Immature natural killer cell (primary cell): ENCODE measurements around the gene C3orf20. TPM values are rescaled to one million over a fixed set of nuclear protein-coding genes. Genes with fewer than 3 reads are reported as not detected.

ENCODE experiments used
- DNase-seq, 3 donors: peaks; one replicate each; pipeline ENCODE4 v3.0.0; 2022; ENCODE audit warnings: mixed read lengths in 1 of 3
- H3K27ac Mint-ChIP-seq, 6 donors: one replicate each; pipeline ENCODE4 v1.8.0; 2020; ENCODE audit warnings: mixed read lengths in 6 of 6, mild to moderate bottlenecking in 5 of 6, inconsistent platforms in 4 of 6, moderate library complexity in 3 of 6
- H3K27me3 Mint-ChIP-seq, 3 donors: one replicate each; pipeline ENCODE4 v1.8.0; 2020 to 2021; ENCODE audit warnings: low read depth in 3 of 3, mild to moderate bottlenecking in 3 of 3, mixed read lengths in 3 of 3, moderate library complexity in 3 of 3, inconsistent platforms in 1 of 3
- H3K36me3 Mint-ChIP-seq, 3 donors: one replicate each; pipeline ENCODE4 v1.8.0; 2020; ENCODE audit warnings: mixed read lengths in 3 of 3, inconsistent platforms in 2 of 3, mild to moderate bottlenecking in 2 of 3
- H3K4me1 Mint-ChIP-seq, 2 donors: one replicate each; pipeline ENCODE4 v1.8.0; 2020; ENCODE audit warnings: inconsistent platforms in 2 of 2, mild to moderate bottlenecking in 2 of 2, mixed read lengths in 2 of 2, moderate library complexity in 1 of 2
- H3K4me3 Mint-ChIP-seq, 5 donors: one replicate each; pipeline ENCODE4 v1.8.0; 2020; ENCODE audit warnings: mild to moderate bottlenecking in 5 of 5, mixed read lengths in 5 of 5, inconsistent platforms in 3 of 5, moderate library complexity in 3 of 5
- H3K9me3 Mint-ChIP-seq, 6 donors: one replicate each; pipeline ENCODE4 v1.8.0; 2020; ENCODE audit warnings: mild to moderate bottlenecking in 6 of 6, mixed read lengths in 6 of 6, inconsistent platforms in 4 of 6, moderate library complexity in 3 of 6
- polyA plus RNA-seq, 3 donors: library from polyadenylated mRNA; unstranded; fragments of 300-500 nt; fragmentation: Illumina TruSeq; gene quantifications; one replicate each; pipeline ENCODE4 v1.2.3, GENCODE V29; 2021

C3orf20 gene
- not detected for polyA plus RNA-seq

- H3K4me3 Mint-ChIP-seq, result no peak within 1 kb of the TSS
- H3K27me3 Mint-ChIP-seq, result peaks cover 0 to 2% (median 2%) of the 10 kb centered on the region in 3 donors
- peaks cover 16 to 40% (median 21%) of the 10 kb centered on the region in 3 donors for H3K36me3 Mint-ChIP-seq
- H3K4me1 Mint-ChIP-seq, result no peaks in the 10 kb centered on the region
- H3K9me3 Mint-ChIP-seq, result no peaks in the 10 kb centered on the region
- H3K27ac Mint-ChIP-seq, result peak within 1 kb of the TSS in 3 of 6 donors; percentile 36 to 64 (median 49)
- no peak for DNase-seq
These were observed at the start of gene C3orf20 for GRCh38 chr3:14674841-14675240. Gene C3orf20 (plus strand): TSS chr3:14675141. CDS start chr3:14682714, 7,573 bp downstream.

- no peaks in the 10 kb centered on the region for H3K9me3 Mint-ChIP-seq
- H3K27ac Mint-ChIP-seq, result no peak overlapping the region
- H3K4me1 Mint-ChIP-seq, result no peaks in the 10 kb centered on the region
- no peak overlapping the region for H3K4me3 Mint-ChIP-seq
- no peak for DNase-seq
- no peaks in the 10 kb centered on the region for H3K36me3 Mint-ChIP-seq
- H3K27me3 Mint-ChIP-seq, result peaks cover 0 to 10% (median 5%) of the 10 kb centered on the region in 3 donors
These were observed 49.5 kb upstream of the C3orf20 start for GRCh38 chr3:14625443-14625842.

- no peaks in the 10 kb centered on the region for H3K36me3 Mint-ChIP-seq
- no peak for DNase-seq
- no peaks in the 10 kb centered on the region for H3K4me1 Mint-ChIP-seq
- H3K27ac Mint-ChIP-seq, result no peak overlapping the region
- peaks cover 5 to 16% (median 5%) of the 10 kb centered on the region in 3 donors for H3K27me3 Mint-ChIP-seq
- H3K9me3 Mint-ChIP-seq, result no peaks in the 10 kb centered on the region
- H3K4me3 Mint-ChIP-seq, result no peak overlapping the region
These were observed 47.1 kb upstream of the C3orf20 start for GRCh38 chr3:14627815-14628214.

DNA sequence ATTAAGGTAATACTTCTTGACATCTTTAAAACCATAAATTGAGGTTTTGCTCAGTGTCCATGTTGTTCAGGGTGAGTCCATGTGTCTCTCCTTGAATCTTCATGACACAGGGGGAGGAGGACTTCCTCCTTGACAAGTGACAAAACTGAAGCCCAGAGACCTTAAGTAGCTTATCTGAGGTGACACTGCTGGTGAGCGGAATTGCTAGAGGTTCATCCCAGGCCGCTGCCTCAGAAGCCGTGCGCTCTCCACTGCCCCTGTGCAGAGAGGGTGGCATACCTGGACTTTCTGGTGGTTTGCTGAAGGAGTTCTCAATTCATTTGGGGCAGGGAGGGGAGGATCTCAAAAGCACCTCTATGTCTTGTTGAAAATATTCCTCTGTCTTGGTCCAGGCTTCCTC lies 46.5 kb upstream of the C3orf20 start:
- H3K9me3 Mint-ChIP-seq, result no peaks in the 10 kb centered on the region
- no peaks in the 10 kb centered on the region for H3K36me3 Mint-ChIP-seq
- peaks cover 5 to 19% (median 5%) of the 10 kb centered on the region in 3 donors for H3K27me3 Mint-ChIP-seq
- no peak overlapping the region for H3K4me3 Mint-ChIP-seq
- no peak overlapping the region for H3K27ac Mint-ChIP-seq
- H3K4me1 Mint-ChIP-seq, result no peaks in the 10 kb centered on the region
- DNase-seq, result no peak

- Mint-ChIP-seq H3K9me3 (no peaks in the 10 kb centered on the region), H3K27ac (no peak overlapping the region), H3K4me3 (no peak overlapping the region), H3K36me3 (no peaks in the 10 kb centered on the region), H3K27me3 (peaks cover 5 to 19% (median 5%) of the 10 kb centered on the region in 3 donors), H3K4me1 (no peaks in the 10 kb centered on the region)
- no peak for DNase-seq
These were observed 44.4 kb upstream of the C3orf20 start for GRCh38 chr3:14630404-14631100.

GRCh38 chr3:14631101-14631497 lies 43.8 kb upstream of the C3orf20 start:
- no peak overlapping the region for H3K4me3 Mint-ChIP-seq
- H3K4me1 Mint-ChIP-seq, result no peaks in the 10 kb centered on the region
- H3K9me3 Mint-ChIP-seq, result no peaks in the 10 kb centered on the region
- H3K27ac Mint-ChIP-seq, result no peak overlapping the region
- no peaks in the 10 kb centered on the region for H3K36me3 Mint-ChIP-seq
- H3K27me3 Mint-ChIP-seq, result peaks cover 5 to 19% (median 5%) of the 10 kb centered on the region in 3 donors
- DNase-seq, result no peak

GRCh38 chr3:14631687-14632441 lies 43.1 kb upstream of the C3orf20 start:
- peaks cover 5 to 17% (median 5%) of the 10 kb centered on the region in 3 donors for H3K27me3 Mint-ChIP-seq

DNA sequence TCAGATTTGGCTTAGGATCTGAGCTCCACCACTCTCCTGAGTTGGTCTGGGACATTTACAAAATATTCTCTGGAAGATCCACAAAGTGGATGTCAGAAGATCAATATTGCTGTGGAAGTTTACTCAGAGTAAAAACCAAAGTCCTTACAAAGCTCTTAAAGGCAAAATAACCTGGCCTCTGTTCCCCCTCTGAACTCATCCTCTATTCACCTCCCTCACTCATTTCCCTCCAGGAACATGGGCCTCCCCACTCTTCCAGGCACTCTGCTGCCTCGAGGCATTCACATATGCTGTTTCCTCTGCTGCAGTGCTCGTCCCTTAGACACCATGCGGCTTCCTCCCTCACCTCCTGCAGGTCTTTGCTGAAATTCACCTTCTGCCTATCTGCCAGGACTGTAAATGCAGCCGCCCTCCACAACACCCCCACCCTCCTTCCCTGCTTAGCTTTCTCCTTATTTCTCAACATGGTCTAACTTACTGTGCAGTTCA lies 42.5 kb upstream of the C3orf20 start:
- Mint-ChIP-seq H3K4me3 (no peak overlapping the region), H3K36me3 (no peaks in the 10 kb centered on the region), H3K4me1 (no peaks in the 10 kb centered on the region), H3K27ac (no peak overlapping the region), H3K9me3 (no peaks in the 10 kb centered on the region), H3K27me3 (peaks cover 5 to 13% (median 5%) of the 10 kb centered on the region in 3 donors)
- DNase-seq, result no peak

More at GRCh38 chr3:14631687-14632441, 43.1 kb upstream of the C3orf20 start:
- DNase-seq, result no peak
- Mint-ChIP-seq H3K36me3 (no peaks in the 10 kb centered on the region), H3K4me1 (no peaks in the 10 kb centered on the region), H3K4me3 (no peak overlapping the region), H3K9me3 (no peaks in the 10 kb centered on the region), H3K27ac (no peak overlapping the region)

GRCh38 chr3:14633417-14633816 lies 41.5 kb upstream of the C3orf20 start:
- H3K36me3 Mint-ChIP-seq, result no peaks in the 10 kb centered on the region

DNA sequence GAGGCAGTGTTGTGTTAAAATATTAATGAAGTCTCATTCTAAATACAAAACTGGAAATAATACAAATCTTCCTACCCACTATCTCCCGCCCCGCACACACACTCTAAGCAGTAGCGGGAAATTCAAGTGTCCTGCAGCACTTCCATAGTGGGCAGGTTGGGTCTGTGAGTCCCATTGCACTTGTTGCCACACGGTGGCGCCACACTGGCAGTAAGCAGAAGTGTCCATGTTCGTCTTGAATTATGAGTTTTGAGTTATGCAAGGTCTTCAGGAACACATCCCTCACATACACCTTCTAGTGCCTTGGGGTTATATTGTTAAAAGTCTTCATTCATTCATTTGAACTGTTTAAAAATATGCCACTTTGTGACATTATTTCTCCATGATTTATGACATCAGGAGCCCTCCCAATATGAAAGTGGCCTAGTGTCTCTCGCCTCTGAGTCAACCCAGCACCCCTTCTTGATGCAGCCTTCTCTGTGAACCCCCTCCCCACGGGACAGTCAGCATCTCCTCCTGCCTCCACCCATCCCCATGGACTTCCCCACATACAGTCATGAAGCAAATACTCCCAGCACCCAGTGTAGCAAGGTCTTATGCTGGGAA lies 41.0 kb upstream of the C3orf20 start:
- H3K27ac Mint-ChIP-seq, result no peak overlapping the region
- DNase-seq, result peak; percentile 45 to 49 (median 46)
- peaks cover 0 to 13% (median 11%) of the 10 kb centered on the region in 3 donors for H3K27me3 Mint-ChIP-seq
- H3K4me3 Mint-ChIP-seq, result no peak overlapping the region
- H3K36me3 Mint-ChIP-seq, result no peaks in the 10 kb centered on the region
- H3K9me3 Mint-ChIP-seq, result no peaks in the 10 kb centered on the region
- H3K4me1 Mint-ChIP-seq, result no peaks in the 10 kb centered on the region

More at GRCh38 chr3:14633417-14633816, 41.5 kb upstream of the C3orf20 start:
- Mint-ChIP-seq H3K4me3 (no peak overlapping the region), H3K9me3 (no peaks in the 10 kb centered on the region), H3K4me1 (no peaks in the 10 kb centered on the region), H3K27me3 (peaks cover 0 to 14% (median 12%) of the 10 kb centered on the region in 3 donors), H3K27ac (no peak overlapping the region)
- no peak for DNase-seq

- no peak for DNase-seq
- Mint-ChIP-seq H3K9me3 (no peaks in the 10 kb centered on the region), H3K4me1 (no peaks in the 10 kb centered on the region), H3K27ac (no peak overlapping the region), H3K27me3 (peaks cover 0 to 13% (median 11%) of the 10 kb centered on the region in 3 donors), H3K36me3 (no peaks in the 10 kb centered on the region), H3K4me3 (no peak overlapping the region)
These were observed 40.1 kb upstream of the C3orf20 start for GRCh38 chr3:14634763-14635400.

DNA sequence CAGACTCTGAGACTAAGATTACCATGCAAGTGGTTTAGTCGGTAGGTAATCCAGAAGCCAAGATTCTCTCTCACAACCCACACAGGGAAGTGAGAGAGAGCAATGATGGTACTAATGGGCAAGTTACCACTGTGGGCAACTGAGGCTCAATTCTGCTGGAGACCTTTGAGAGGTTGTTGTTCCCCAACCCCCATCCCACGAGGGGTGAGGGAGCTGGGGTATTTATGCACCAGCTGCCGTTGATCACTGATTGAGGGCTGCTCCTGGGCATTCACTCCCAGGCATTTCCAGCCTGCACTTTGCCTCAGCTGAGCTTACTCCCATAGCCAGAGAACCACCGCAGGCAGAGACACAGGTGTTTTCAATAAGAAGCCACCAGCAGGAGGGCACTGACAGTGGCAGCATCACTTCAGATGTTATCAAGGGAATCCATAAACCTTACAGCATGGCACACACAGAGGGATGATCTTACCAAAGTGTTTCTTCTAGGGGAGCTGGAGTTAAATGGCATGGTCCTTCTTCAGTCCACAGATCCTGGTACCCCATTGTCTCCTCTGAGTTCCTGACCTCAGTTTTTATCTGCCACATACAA lies 38.3 kb upstream of the C3orf20 start:
- no peak for DNase-seq
- Mint-ChIP-seq H3K4me1 (no peaks in the 10 kb centered on the region), H3K9me3 (no peaks in the 10 kb centered on the region), H3K27ac (no peak overlapping the region), H3K4me3 (no peak overlapping the region), H3K27me3 (peaks cover 0 to 17% (median 11%) of the 10 kb centered on the region in 3 donors), H3K36me3 (no peaks in the 10 kb centered on the region)

DNA sequence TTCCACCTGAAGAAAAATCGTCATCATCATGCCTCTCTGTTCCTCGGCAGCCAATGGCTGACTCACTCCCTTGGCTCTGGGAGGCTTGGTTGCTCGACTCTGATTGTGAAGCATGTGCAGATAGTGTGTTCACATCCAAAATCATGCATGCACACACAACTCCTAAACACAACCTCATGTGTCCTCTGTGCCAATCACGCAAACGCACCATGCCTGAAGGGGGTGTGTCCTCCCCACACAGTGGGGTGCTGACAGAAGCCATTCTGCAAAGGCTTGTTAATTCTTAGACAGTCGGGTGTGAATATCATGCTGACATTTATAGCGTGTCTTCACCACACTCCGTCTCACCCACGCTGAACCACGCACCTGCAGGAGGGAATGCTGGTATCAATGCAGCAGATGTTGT lies 34.8 kb upstream of the C3orf20 start:
- no peak overlapping the region for H3K27ac Mint-ChIP-seq
- H3K36me3 Mint-ChIP-seq, result no peaks in the 10 kb centered on the region
- peaks cover 0 to 15% (median 11%) of the 10 kb centered on the region in 3 donors for H3K27me3 Mint-ChIP-seq
- H3K4me3 Mint-ChIP-seq, result no peak overlapping the region
- no peak for DNase-seq
- no peaks in the 10 kb centered on the region for H3K9me3 Mint-ChIP-seq
- peaks cover 2% of the 10 kb centered on the region in 2 donors for H3K4me1 Mint-ChIP-seq
